Cardiac muscle cell (in vitro differentiated cells and primary cell): ENCODE data around the gene LRIG1. TPM values are rescaled to one million over a fixed set of nuclear protein-coding genes. Genes with fewer than 3 reads are reported as not detected.

Source experiments
- DNase-seq, 2 donors: peaks; one replicate each; pipeline versions ENCODE4 v3.0.0 to v3.0.0-alpha.2; 2010 to 2017; ENCODE audit warnings: low read depth in 1 of 2, low spot score in 1 of 2
- H3K27ac ChIP-seq: fragments of 200-600 bp; sonication (generic); 2 replicates; pipeline ENCODE4 v1.5.1; 2016
- H3K27me3 ChIP-seq: fragments of 200-600 bp; sonication (generic); 2 replicates; pipeline ENCODE4 v1.6.0; 2016; ENCODE audit warnings: control low read depth
- H3K36me3 ChIP-seq: fragments of 200-600 bp; sonication (generic); 2 replicates; pipeline ENCODE4 v1.5.1; 2016; ENCODE audit warnings: control low read depth
- H3K4me1 ChIP-seq: fragments of 200-600 bp; sonication (generic); 2 replicates; pipeline ENCODE4 v1.8.1; 2017; ENCODE audit warnings: low read depth, mild to moderate bottlenecking, mixed run types
- H3K4me3 ChIP-seq: fragments of 200-600 bp; sonication (generic); 2 replicates; pipeline ENCODE4 v1.5.1; 2016; ENCODE audit warnings: mild to moderate bottlenecking
- H3K9me3 ChIP-seq: fragments of 200-600 bp; sonication (generic); 2 replicates; pipeline ENCODE4 v1.5.1; 2017; ENCODE audit warnings: low read depth, mild to moderate bottlenecking, control low read depth
- polyA plus RNA-seq: library from polyadenylated mRNA; unstranded; fragments of >200 nt; fragmentation: Nextera tagmentation; extraction: Ambion mirVana; gene quantifications from 2 replicates; pipeline ENCODE4 v1.2.1, GENCODE V29; 2016
- total RNA-seq: library from RNA; depleted of rRNA; stranded (reverse); fragments of >200 nt; gene quantifications from 2 replicates; pipeline ENCODE4 v1.2.3, GENCODE V29; 2016
- TF ChIP-seq, protein P1 (sequence below): IDR thresholded peaks from 2 replicates; pipeline ENCODE4 v1.5.1; 2012; ENCODE audit warnings: low read depth, mild to moderate bottlenecking, low read length

Gene LRIG1
- total and polyA plus RNA-seq, 2 experiments from 2014 or later = 27.8 to 51.1 TPM

DNA sequence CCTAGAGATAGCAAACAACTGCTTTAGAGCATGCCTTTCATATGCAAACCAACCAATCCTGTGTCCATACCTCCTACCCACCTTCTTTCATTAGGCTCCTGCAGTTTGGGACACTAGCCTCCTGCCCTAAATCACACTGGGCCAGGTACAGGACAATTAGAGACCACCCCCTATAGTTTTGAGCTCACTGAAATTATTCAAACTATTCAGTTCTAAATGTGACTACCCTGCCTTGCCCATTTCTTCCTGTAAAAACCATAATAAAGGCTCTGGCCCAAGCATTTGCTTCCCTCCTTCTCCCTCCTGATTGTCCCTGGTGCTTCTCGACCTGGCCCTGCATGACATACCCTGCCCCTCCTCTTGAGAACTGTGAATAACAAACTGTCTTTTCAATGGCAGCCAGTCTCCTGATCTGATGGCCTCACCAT is 31.4 kb upstream of the LRIG1 start:
- TF ChIP-seq, protein P1, sequence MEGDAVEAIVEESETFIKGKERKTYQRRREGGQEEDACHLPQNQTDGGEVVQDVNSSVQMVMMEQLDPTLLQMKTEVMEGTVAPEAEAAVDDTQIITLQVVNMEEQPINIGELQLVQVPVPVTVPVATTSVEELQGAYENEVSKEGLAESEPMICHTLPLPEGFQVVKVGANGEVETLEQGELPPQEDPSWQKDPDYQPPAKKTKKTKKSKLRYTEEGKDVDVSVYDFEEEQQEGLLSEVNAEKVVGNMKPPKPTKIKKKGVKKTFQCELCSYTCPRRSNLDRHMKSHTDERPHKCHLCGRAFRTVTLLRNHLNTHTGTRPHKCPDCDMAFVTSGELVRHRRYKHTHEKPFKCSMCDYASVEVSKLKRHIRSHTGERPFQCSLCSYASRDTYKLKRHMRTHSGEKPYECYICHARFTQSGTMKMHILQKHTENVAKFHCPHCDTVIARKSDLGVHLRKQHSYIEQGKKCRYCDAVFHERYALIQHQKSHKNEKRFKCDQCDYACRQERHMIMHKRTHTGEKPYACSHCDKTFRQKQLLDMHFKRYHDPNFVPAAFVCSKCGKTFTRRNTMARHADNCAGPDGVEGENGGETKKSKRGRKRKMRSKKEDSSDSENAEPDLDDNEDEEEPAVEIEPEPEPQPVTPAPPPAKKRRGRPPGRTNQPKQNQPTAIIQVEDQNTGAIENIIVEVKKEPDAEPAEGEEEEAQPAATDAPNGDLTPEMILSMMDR = no peak
- H3K27me3 ChIP-seq = no peaks in the 10 kb centered on the region
- no peak overlapping the region for H3K4me3 ChIP-seq
- no peaks in the 10 kb centered on the region for H3K36me3 ChIP-seq
- no peaks in the 10 kb centered on the region for H3K9me3 ChIP-seq
- no peak for DNase-seq
- no peak overlapping the region for H3K27ac ChIP-seq
- no peaks in the 10 kb centered on the region for H3K4me1 ChIP-seq

DNA sequence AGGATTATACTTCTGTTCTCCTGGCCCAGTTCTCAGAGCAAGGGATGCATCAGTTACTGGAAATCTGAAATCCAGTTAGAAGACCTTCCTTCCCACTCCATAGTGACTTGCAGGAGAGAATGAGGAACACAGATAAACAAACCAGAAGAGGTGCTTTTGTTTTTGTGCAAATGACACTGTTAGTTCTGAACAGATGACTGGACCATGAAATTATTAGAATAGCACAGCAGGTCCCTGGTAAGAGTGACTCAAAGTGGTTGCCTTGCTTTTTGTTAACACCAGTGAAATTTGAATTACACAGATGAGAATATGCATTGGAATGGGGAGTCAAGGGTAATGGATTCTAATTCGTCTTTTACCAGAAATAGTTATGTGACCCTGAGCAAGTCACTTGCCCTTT is 30.4 kb upstream of the LRIG1 start:
- DNase-seq = no peak
- TF ChIP-seq, protein P1 = no peak
- H3K36me3 ChIP-seq = no peaks in the 10 kb centered on the region
- no peak overlapping the region for H3K4me3 ChIP-seq
- no peaks in the 10 kb centered on the region for H3K27me3 ChIP-seq
- no peaks in the 10 kb centered on the region for H3K9me3 ChIP-seq
- no peaks in the 10 kb centered on the region for H3K4me1 ChIP-seq
- H3K27ac ChIP-seq = no peak overlapping the region

DNA sequence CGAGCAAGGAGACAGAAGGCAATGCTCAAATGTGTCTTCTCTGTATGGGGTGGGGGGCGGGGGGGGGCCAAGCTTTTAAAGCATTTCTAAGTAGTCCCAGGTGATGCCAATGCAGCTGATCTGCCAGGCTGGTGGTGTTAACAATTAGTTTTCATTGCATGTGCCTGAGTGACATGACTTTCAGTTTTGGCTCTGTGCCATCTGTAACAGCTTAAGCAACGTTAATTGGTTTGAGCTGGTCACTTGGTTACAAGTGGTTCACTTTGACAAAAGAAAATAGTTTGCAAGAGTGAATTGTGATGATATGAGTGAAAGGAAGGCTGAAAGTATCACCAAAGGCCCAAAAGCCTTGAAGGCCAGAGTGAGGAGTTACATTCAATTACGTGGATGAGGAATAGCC is 26.4 kb upstream of the LRIG1 start:
- peak; percentile 5 to 20 for DNase-seq
- TF ChIP-seq, protein P1 = no peak
- Histone ChIP-seq H3K27ac (no peak overlapping the region), H3K36me3 (no peaks in the 10 kb centered on the region), H3K4me3 (no peak overlapping the region), H3K27me3 (no peaks in the 10 kb centered on the region), H3K4me1 (no peaks in the 10 kb centered on the region), H3K9me3 (no peaks in the 10 kb centered on the region)

DNA sequence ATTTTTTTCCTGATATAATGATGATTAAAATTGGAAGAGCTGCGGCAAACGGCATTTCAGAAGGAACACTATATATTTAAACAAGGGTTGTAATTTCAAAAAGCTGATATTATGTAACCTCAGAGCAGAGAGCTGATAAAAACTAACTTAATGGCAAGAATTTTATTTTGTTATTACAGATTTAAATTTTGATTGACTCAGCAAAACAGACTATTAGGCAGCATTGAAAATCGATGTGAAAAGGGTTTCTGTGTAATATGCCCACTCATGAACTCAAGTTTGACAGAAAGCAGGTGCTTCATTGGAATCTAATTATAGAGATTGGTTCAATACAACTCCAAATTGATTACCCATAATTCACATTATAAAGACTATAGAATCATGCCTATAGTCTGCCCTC is 24.9 kb upstream of the LRIG1 start:
- TF ChIP-seq, protein P1 = no peak
- no peaks in the 10 kb centered on the region for H3K27me3 ChIP-seq
- H3K4me3 ChIP-seq = no peak overlapping the region
- H3K27ac ChIP-seq = no peak overlapping the region
- no peaks in the 10 kb centered on the region for H3K4me1 ChIP-seq
- H3K36me3 ChIP-seq = no peaks in the 10 kb centered on the region
- no peak for DNase-seq
- H3K9me3 ChIP-seq = no peaks in the 10 kb centered on the region

DNA sequence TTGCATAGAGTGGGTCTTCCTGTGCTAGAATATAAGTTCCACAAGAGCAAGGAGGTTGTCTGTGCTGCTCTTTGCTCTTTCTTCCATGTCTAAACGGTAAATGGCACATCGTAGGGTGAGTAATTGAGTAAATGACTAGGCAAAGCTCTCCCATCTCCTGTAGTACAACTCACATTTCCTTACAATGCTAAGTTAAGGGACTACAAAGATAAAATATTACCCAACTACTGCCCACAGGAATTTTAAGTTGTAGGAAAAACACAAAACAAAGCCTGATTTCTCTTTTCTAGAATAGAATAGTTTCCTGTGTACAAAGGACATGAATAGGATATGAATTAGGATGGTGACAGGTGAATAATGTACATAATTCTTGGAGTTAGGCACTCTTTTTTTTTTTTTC is 19.9 kb upstream of the LRIG1 start:
- Histone ChIP-seq H3K4me1 (no peaks in the 10 kb centered on the region), H3K4me3 (no peak overlapping the region), H3K27ac (no peak overlapping the region), H3K27me3 (no peaks in the 10 kb centered on the region), H3K36me3 (no peaks in the 10 kb centered on the region), H3K9me3 (no peaks in the 10 kb centered on the region)
- TF ChIP-seq, protein P1 = no peak
- DNase-seq = peak in 1 of 2 donors; percentile 76

- DNase-seq = no peak
- TF ChIP-seq, protein P1 = no peak
Measured at GRCh38 chr3:66518644-66519043, 17.8 kb upstream of the LRIG1 start.

More at GRCh38 chr3:66518644-66519043, 17.8 kb upstream of the LRIG1 start:
- H3K4me3 ChIP-seq = no peak overlapping the region
- H3K36me3 ChIP-seq = no peaks in the 10 kb centered on the region
- H3K27ac ChIP-seq = no peak overlapping the region
- H3K27me3 ChIP-seq = no peaks in the 10 kb centered on the region
- H3K4me1 ChIP-seq = no peaks in the 10 kb centered on the region
- no peaks in the 10 kb centered on the region for H3K9me3 ChIP-seq
